ENCODE results near the gene ITIH2.
"Not testable (repeated sequence)": the region's sequence is repeated elsewhere in the genome, so short reads cannot be mapped to it uniquely, and the experiment has no call there.

- TF ChIP-seq CTCF (conservative IDR thresholded peaks at IDR 0.05; ENCODE audit: low read depth, low read length); EZH2 (IDR thresholded peaks at IDR 0.05; ENCODE audit: low read length, unreplicated experiment); EZH2phosphoT487 (IDR thresholded peaks at IDR 0.05; ENCODE audit: borderline replicate concordance, low read length): not testable (repeated sequence)
Measured at GRCh38 chr10:7782194-7782593, 79.1 kb downstream of the ITIH2 start.

Measured in PC-3 (cell line).